MG63 (cell line): Measurements from ENCODE around the gene HAUS7. TPM values are rescaled to one million over a fixed set of nuclear protein-coding genes. Genes with fewer than 3 reads are reported as not detected.

ENCODE experiments used
- total RNA-seq: library from RNA; depleted of rRNA; stranded (reverse); fragments of >200 nt; shearing (Covaris generic); gene quantifications from 2 replicates; pipeline ENCODE4 v1.2.3, GENCODE V29; 2014; ENCODE audit warnings: low replicate concordance; rRNA removed

The HAUS7 gene
- total RNA-seq, 1 experiment from 2014 or later, result 42.4 TPM

Other genes with a start within 250 kb of the HAUS7 start
- gene PNMA6F, start 148.8 kb downstream of the HAUS7 start, total RNA-seq, result not detected in 2 replicates
- 2.3 and 5.9 TPM in 2 replicates for gene ZNF275, start 136.4 kb downstream of the HAUS7 start, total RNA-seq
- not detected in 2 replicates for gene PNMA6E, start 69.2 kb downstream of the HAUS7 start, total RNA-seq
- gene ZFP92, start 59.1 kb downstream of the HAUS7 start, total RNA-seq, result 0.02 and 0.07 TPM in 2 replicates
- 12.0 TPM in 1 of 2 replicates, not detected in the other for gene TREX2, start 24.5 kb downstream of the HAUS7 start, total RNA-seq
- 35.9 and 94.7 TPM in 2 replicates for gene BGN, start 24.4 kb upstream of the HAUS7 start, total RNA-seq
- 0.13 TPM in 1 of 2 replicates, not detected in the other for gene ATP2B3, start 47.1 kb upstream of the HAUS7 start, total RNA-seq
- 47.7 and 73.2 TPM in 2 replicates for gene CCNQ, start 128.6 kb upstream of the HAUS7 start, total RNA-seq
- 7.9 and 8.6 TPM in 2 replicates for gene DUSP9, start 176.6 kb upstream of the HAUS7 start, total RNA-seq
- 0.43 TPM in 1 of 2 replicates, not detected in the other for gene PNCK, start 203.2 kb upstream of the HAUS7 start, total RNA-seq
- gene SLC6A8, start 217.3 kb upstream of the HAUS7 start, total RNA-seq, result 12.8 and 24.8 TPM in 2 replicates